ENCODE data around the gene SIRT3. TPM values are rescaled to one million over a fixed set of nuclear protein-coding genes. Genes with fewer than 3 reads are reported as not detected.

SIRT3 gene
- total RNA-seq, 6 experiments from 2014 or later, result 8.0 to 10.9 (median 10.2) TPM

DNA sequence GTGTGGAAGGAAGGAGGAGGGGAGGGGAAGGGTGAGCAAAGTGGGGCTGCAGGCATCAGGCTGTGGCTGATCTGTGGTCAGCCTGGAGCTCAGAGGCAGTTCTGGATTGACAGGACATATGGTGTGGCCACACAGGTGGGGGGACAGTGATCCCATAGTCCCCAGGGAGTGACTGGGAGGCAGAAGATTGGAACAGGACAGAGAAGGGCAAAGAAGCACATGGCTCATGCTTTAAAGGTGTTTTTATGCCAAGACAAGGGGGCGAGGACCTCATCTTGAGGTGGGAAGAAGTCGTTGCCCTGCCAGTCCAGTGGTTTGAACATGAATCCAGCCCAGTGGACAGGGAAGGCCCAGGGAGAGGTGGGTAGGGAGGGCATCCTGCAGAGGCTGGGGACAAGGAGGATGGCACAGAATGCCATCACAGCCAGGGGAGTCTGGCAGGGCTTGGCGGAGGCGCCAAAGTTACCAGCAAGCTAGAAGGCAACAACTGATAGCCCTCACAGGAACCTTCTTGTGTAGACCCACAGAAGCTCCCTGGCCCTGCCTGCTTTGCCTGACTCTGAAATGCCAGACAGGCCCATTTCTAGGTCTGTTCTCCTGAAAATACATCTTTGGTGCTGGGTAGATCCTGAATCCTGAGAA, 32.1 kb downstream of the SIRT3 start:
- no peak for DNase-seq
- H3K27me3 Mint-ChIP-seq (ENCODE audit: insufficient read depth), result peaks cover 12% of the 10 kb centered on the region
- no peak overlapping the region for H3K27ac Mint-ChIP-seq
- H3K4me1 Mint-ChIP-seq (ENCODE audit: low read depth), result peaks cover 4% of the 10 kb centered on the region; the same call in 1 of the 2 replicates
- no peak overlapping the region for H3K4me3 Mint-ChIP-seq
- no peaks in the 10 kb centered on the region for H3K9me3 Mint-ChIP-seq
- peaks cover 24% of the 10 kb centered on the region for H3K36me3 Mint-ChIP-seq (ENCODE audit: low read depth)
- TF ChIP-seq, protein P1, sequence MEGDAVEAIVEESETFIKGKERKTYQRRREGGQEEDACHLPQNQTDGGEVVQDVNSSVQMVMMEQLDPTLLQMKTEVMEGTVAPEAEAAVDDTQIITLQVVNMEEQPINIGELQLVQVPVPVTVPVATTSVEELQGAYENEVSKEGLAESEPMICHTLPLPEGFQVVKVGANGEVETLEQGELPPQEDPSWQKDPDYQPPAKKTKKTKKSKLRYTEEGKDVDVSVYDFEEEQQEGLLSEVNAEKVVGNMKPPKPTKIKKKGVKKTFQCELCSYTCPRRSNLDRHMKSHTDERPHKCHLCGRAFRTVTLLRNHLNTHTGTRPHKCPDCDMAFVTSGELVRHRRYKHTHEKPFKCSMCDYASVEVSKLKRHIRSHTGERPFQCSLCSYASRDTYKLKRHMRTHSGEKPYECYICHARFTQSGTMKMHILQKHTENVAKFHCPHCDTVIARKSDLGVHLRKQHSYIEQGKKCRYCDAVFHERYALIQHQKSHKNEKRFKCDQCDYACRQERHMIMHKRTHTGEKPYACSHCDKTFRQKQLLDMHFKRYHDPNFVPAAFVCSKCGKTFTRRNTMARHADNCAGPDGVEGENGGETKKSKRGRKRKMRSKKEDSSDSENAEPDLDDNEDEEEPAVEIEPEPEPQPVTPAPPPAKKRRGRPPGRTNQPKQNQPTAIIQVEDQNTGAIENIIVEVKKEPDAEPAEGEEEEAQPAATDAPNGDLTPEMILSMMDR (IDR thresholded peaks at IDR 0.05), result no peak

DNA sequence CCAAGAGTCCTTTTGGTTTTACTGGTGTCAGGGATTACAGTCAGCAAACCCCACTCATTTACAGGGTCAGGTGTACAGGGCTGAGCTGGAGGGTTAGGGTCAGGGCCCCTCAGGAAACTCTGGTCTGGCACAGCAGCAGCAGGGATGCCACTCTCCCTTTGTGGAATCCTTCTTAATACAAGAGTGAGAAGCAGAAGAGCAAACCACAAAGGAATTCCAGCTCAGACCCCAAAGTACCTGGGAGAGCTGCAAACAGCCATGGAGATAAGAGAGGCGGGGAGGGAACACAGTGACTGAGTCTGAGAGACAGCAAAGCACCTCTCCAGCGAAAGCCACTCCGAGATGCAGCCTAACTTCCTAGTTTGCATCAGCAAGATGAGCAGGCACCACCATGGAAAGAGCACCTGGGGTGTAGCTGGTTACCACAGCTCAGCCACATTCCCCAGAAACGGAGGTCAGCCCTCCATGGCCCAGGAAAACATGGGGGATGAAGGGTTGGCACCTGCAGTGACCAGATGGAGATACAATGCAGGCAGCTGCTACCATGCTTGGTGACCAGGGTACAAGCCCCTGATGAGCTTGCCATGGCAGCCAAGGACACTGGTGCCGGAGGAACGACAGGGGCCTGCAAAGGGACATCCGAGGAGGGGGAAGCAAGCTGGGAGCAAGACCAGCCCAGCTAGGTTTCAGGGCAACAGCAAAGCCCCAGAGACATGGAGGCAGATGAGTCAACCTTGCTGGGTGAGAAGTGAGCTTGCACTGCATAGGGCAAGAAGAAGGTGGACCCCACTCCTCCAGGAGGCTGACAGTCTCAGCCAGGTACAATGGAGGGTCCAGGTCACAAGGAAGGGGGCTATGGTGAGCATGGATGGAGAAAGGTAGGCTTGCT, 32.8 kb downstream of the SIRT3 start:
- Mint-ChIP-seq H3K4me3 (no peak overlapping the region), H3K9me3 (no peaks in the 10 kb centered on the region), H3K27ac (no peak overlapping the region), H3K4me1 (ENCODE audit: low read depth) (peaks cover 4% of the 10 kb centered on the region; the same call in 1 of the 2 replicates), H3K27me3 (ENCODE audit: insufficient read depth) (peaks cover 10% of the 10 kb centered on the region), H3K36me3 (ENCODE audit: low read depth) (peaks cover 24% of the 10 kb centered on the region)
- no peak for DNase-seq
- TF ChIP-seq, protein P1 (IDR thresholded peaks at IDR 0.05), result no peak

DNA sequence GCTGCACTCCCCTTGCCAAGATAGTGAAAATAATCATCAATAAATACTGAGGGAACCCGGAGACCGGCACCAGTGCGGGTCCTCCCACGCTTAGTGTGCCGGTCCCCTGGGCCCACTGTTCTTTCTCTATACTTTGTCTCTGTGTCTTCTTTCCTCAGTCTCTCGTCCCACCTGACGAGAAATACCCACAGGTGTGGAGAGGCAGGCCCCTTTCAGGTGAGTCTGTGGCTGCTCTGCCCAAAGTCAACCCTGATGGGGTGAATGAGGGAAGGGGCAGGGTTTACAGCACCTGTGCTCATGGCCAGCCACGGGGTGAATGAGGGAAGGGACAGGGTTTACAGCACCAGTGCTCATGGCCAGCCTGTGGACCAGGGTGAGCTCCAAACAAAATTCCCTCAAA, 33.7 kb downstream of the SIRT3 start:
- DNase-seq, result no peak

DNA sequence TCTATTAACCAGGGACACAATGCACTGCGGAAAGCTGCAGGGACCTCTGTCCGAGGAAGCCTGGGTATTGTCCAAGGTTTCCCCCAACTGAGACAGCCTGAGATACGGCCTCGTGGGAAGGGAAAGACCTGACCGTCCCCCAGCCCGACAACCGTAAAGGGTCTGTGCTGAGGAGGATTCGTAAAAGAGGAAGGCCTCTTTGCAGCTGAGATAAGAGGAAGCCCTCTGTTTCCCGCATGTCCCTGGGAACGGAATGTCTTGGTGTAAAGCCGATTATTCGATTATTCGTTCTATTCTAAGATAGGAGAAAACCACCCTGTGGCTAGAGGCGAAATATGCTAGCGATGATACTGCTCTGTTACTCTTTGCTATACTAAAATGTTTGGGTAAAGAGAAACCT, 34.2 kb downstream of the SIRT3 start:
- no peak for DNase-seq
- H3K4me3 Mint-ChIP-seq, result no peak overlapping the region
- H3K27ac Mint-ChIP-seq, result no peak overlapping the region
- H3K9me3 Mint-ChIP-seq, result no peaks in the 10 kb centered on the region
- peaks cover 6% of the 10 kb centered on the region for H3K27me3 Mint-ChIP-seq (ENCODE audit: insufficient read depth)
- peaks cover 4% of the 10 kb centered on the region; the same call in 1 of the 2 replicates for H3K4me1 Mint-ChIP-seq (ENCODE audit: low read depth)
- TF ChIP-seq, protein P1 (IDR thresholded peaks at IDR 0.05), result no peak
- peaks cover 24% of the 10 kb centered on the region for H3K36me3 Mint-ChIP-seq (ENCODE audit: low read depth)

More for the DNA sequence above, 33.7 kb downstream of the SIRT3 start:
- H3K27me3 Mint-ChIP-seq (ENCODE audit: insufficient read depth), result peaks cover 8% of the 10 kb centered on the region
- peaks cover 4% of the 10 kb centered on the region; the same call in 1 of the 2 replicates for H3K4me1 Mint-ChIP-seq (ENCODE audit: low read depth)
- TF ChIP-seq, protein P1 (IDR thresholded peaks at IDR 0.05), result no peak
- H3K4me3 Mint-ChIP-seq, result no peak overlapping the region
- no peak overlapping the region for H3K27ac Mint-ChIP-seq
- H3K36me3 Mint-ChIP-seq (ENCODE audit: low read depth), result peaks cover 24% of the 10 kb centered on the region
- H3K9me3 Mint-ChIP-seq, result no peaks in the 10 kb centered on the region

DNA sequence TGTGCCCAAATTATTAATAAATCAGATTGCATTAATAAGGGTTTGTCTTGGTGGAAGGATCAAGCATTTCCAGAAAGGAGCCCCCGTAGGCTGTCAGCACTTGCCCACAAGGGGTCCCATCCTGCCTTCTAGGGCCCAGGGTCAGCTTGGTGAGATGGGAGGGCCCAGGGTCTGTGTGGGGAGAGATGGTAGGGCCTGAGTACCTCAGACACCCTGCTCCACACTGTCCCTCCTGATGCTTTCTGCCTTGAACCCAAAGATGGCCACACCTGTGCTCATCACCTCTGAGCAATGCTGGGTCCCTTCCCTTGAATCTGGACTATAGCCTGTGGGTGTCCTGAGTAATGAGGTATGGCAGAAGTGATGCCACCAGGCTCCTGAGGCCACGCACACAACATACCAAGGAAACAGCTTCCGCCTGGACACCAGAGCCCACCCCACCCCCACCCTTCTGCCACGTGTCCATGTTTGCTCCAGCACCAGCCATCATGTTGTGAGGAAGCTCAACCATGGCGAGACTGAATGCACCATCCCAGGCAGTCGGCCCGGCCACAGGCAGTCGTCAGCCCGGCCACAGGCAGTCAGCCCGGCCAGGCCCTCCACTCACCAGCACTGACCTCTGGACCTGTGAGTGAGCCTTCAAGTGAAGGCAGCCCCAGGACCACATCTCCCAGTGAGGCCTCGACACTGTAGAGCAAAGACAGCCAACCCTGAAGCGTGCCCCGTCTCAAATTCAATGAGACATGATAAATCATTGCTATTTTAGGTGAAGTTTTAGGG, 35.7 kb downstream of the SIRT3 start:
- no peak for DNase-seq
- Mint-ChIP-seq H3K27ac (no peak overlapping the region), H3K4me1 (ENCODE audit: low read depth) (peaks cover 4% of the 10 kb centered on the region; the same call in 1 of the 2 replicates), H3K4me3 (no peak overlapping the region), H3K9me3 (no peaks in the 10 kb centered on the region), H3K27me3 (ENCODE audit: insufficient read depth) (peaks cover 6% of the 10 kb centered on the region), H3K36me3 (ENCODE audit: low read depth) (peaks cover 14% of the 10 kb centered on the region; the same call in 1 of the 2 replicates)
- TF ChIP-seq, protein P1 (IDR thresholded peaks at IDR 0.05), result no peak
